Fibroblast of lung (primary cell): ENCODE results near the gene MRPS27. TPM values are rescaled to one million over a fixed set of nuclear protein-coding genes. Genes with fewer than 3 reads are reported as not detected.

Source experiments
- DNase-seq, 2 donors: peaks; one replicate each; pipeline versions ENCODE4 v3.0.0 to v3.0.0-alpha.2; 2010; ENCODE audit warnings: low read depth in 2 of 2
- H2AFZ ChIP-seq: 2 replicates; pipeline ENCODE4 v1.5.1; 2012; ENCODE audit warnings: low read length, control low read depth, inconsistent platforms
- H3K27ac ChIP-seq: 2 replicates; pipeline ENCODE4 v1.5.1; 2011; ENCODE audit warnings: low read length, control low read depth; ENCODE audit not compliant: insufficient read depth
- H3K27me3 ChIP-seq: 2 replicates; pipeline ENCODE4 v1.5.1; 2011; ENCODE audit warnings: mild to moderate bottlenecking, low read length; ENCODE audit not compliant: control insufficient read depth, insufficient read depth
- H3K36me3 ChIP-seq: 2 replicates; pipeline ENCODE4 v1.5.1; 2011; ENCODE audit warnings: low read length; ENCODE audit not compliant: control insufficient read depth, insufficient read depth
- H3K4me1 ChIP-seq: 2 replicates; pipeline ENCODE4 v1.5.1; 2011; ENCODE audit warnings: low read length; ENCODE audit not compliant: control insufficient read depth, insufficient read depth; ENCODE audit errors: extremely low read depth
- H3K4me2 ChIP-seq: 2 replicates; pipeline ENCODE4 v1.5.1; 2011; ENCODE audit warnings: low read length, control low read depth; ENCODE audit not compliant: insufficient read depth; ENCODE audit errors: extremely low read depth
- H3K4me3 ChIP-seq, 4 experiments: fragments of 200-600 bp in 1 of 4; sonication (generic) in 1 of 4; replicated peaks in 1 of 4; 2 replicates each; pipeline ENCODE4 v1.5.1; 2011 to 2016; ENCODE audit warnings: low read length in 4 of 4, low read depth in 3 of 4, mild to moderate bottlenecking in 3 of 4, control low read depth in 2 of 4, inconsistent platforms in 1 of 4, mixed read lengths in 1 of 4; ENCODE audit not compliant: insufficient read depth in 1 of 4; ENCODE audit errors: control extremely low read depth in 1 of 4
- H3K79me2 ChIP-seq: 2 replicates; pipeline ENCODE4 v1.5.1; 2012; ENCODE audit warnings: mild to moderate bottlenecking, low read length, inconsistent platforms; ENCODE audit not compliant: control insufficient read depth, insufficient read depth
- H3K9ac ChIP-seq: 2 replicates; pipeline ENCODE4 v1.5.1; 2011; ENCODE audit warnings: mild to moderate bottlenecking, low read length, control low read depth; ENCODE audit not compliant: insufficient read depth
- H3K9me3 ChIP-seq: 2 replicates; pipeline ENCODE4 v1.5.1; 2012; ENCODE audit warnings: low read depth, low read length; ENCODE audit not compliant: control insufficient read depth, insufficient read depth
- H4K20me1 ChIP-seq: 2 replicates; pipeline ENCODE4 v1.5.1; 2011; ENCODE audit warnings: low read length; ENCODE audit not compliant: control insufficient read depth, insufficient read depth; ENCODE audit errors: extremely low read depth
- EZH2 ChIP-seq: IDR thresholded peaks from 2 replicates; pipeline ENCODE4 v1.5.1; 2012; ENCODE audit warnings: low read length, control low read depth, mild to moderate bottlenecking; ENCODE audit errors: missing control alignments
- polyA plus RNA-seq, 2 donors: library from polyadenylated mRNA; depleted of rRNA in 1 of 2; stranded (reverse) in 1 of 2; unstranded in 1 of 2; fragments of >200 nt; gene quantifications; 2 replicates each; pipeline ENCODE4 v1.2.1, GENCODE V29; 2011 to 2012; ENCODE audit warnings: missing spikeins in 1 of 2
- total RNA-seq: library from RNA; depleted of rRNA; stranded (reverse); fragments of >200 nt; gene quantifications from 2 replicates; pipeline ENCODE4 v1.2.1, GENCODE V29; 2014
- TF ChIP-seq, protein P1 (sequence below), 2 donors: IDR thresholded peaks in 1 of 2; conservative IDR thresholded peaks in 1 of 2; 1 replicate in 1 of 2; 2 replicates in 1 of 2; pipeline ENCODE4 v1.5.1; 2011 to 2012; ENCODE audit warnings: low read length in 2 of 2, control low read depth in 1 of 2, inconsistent platforms in 1 of 2, low read depth in 1 of 2, mild to moderate bottlenecking in 1 of 2

The MRPS27 gene
- total and polyA plus RNA-seq, 2 donors (not counting 1 experiment from before 2014, with no cell fraction given) = 67.2 to 86.5 TPM

DNA sequence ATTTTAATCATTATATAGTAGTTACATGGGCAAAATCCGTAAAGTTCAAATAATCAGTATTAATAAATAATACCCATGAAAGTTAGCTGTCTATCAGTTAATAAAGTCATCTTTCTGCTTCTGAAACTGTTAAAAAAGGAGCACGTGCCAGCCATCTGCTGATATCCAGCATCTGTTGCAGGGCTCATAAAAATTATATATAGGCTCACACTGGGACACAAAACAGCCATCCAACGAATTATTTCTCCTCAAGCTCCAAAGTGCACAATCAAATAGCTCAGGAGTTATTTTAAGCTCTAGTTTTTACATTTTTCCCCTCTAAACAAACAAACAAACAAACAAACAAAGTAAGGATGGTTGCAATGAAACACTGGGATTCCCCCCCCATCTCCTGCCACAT is 48.3 kb downstream of the MRPS27 start:
- no peaks in the 10 kb centered on the region for H3K4me1 ChIP-seq
- TF ChIP-seq, protein P1, sequence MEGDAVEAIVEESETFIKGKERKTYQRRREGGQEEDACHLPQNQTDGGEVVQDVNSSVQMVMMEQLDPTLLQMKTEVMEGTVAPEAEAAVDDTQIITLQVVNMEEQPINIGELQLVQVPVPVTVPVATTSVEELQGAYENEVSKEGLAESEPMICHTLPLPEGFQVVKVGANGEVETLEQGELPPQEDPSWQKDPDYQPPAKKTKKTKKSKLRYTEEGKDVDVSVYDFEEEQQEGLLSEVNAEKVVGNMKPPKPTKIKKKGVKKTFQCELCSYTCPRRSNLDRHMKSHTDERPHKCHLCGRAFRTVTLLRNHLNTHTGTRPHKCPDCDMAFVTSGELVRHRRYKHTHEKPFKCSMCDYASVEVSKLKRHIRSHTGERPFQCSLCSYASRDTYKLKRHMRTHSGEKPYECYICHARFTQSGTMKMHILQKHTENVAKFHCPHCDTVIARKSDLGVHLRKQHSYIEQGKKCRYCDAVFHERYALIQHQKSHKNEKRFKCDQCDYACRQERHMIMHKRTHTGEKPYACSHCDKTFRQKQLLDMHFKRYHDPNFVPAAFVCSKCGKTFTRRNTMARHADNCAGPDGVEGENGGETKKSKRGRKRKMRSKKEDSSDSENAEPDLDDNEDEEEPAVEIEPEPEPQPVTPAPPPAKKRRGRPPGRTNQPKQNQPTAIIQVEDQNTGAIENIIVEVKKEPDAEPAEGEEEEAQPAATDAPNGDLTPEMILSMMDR (conservative IDR thresholded peaks at IDR 0.05 in 1 of 2, IDR thresholded peaks at IDR 0.05 in 1 of 2; ENCODE audit: low read depth in 1 of 2, low read length in 2 of 2) = no peak
- no peak for TF ChIP-seq EZH2
- H4K20me1 ChIP-seq = no peaks in the 10 kb centered on the region
- no peak overlapping the region for H3K9ac ChIP-seq
- peaks cover 2% of the 10 kb centered on the region for H3K79me2 ChIP-seq
- no peaks in the 10 kb centered on the region for H3K9me3 ChIP-seq
- no peak overlapping the region for H3K4me2 ChIP-seq
- H2AFZ ChIP-seq = no peak overlapping the region
- H3K27ac ChIP-seq = no peak overlapping the region
- no peak overlapping the region for H3K4me3 ChIP-seq
- no peaks in the 10 kb centered on the region for H3K36me3 ChIP-seq
- no peaks in the 10 kb centered on the region for H3K27me3 ChIP-seq
- no peak for DNase-seq

DNA sequence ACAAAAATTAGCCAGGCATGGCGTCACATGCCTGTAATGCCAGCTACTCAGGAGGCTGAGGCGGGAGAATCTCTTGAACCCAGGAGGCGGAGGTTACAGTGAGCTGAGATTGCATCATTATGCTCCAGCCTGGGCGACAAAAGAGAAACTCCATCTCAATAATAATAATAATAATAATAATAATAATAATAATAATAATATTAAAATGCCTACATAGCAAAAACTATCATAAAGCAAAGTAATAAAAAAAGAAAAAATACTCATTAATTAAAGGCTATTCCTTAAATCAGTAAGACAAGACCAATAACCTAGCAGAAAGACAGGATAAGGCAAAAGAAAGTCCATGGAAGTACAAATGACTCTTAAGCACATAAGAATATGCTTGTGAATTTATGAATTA is 50.0 kb downstream of the MRPS27 start:
- no peak for DNase-seq
- no peaks in the 10 kb centered on the region for H3K4me1 ChIP-seq
- H4K20me1 ChIP-seq = no peaks in the 10 kb centered on the region
- H3K9ac ChIP-seq = no peak overlapping the region
- no peaks in the 10 kb centered on the region for H3K27me3 ChIP-seq
- no peak overlapping the region for H2AFZ ChIP-seq
- no peak for TF ChIP-seq EZH2
- TF ChIP-seq, protein P1 (conservative IDR thresholded peaks at IDR 0.05 in 1 of 2, IDR thresholded peaks at IDR 0.05 in 1 of 2; ENCODE audit: low read depth in 1 of 2, low read length in 2 of 2) = no peak
- H3K4me2 ChIP-seq = no peak overlapping the region
- H3K79me2 ChIP-seq = no peaks in the 10 kb centered on the region
- no peak overlapping the region for H3K4me3 ChIP-seq
- no peak overlapping the region for H3K27ac ChIP-seq
- no peaks in the 10 kb centered on the region for H3K36me3 ChIP-seq
- H3K9me3 ChIP-seq = no peaks in the 10 kb centered on the region

DNA sequence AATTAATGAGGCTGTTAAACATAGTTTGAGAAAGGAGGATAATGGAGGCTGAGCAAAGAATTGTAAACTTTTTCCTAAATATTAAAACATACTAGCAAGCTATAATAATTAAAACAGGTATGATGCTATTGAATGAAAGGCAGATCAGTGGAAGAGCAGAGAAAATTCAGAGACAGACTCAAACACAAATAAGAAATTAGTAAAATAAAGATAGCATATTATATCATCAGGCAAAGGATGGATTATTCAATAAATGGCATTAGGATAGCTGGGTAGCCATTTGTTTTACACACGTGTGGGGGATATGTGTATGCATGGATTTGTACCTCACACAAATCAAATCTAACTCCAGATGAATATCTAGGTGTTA is 50.6 kb downstream of the MRPS27 start:
- H2AFZ ChIP-seq = no peak overlapping the region
- H3K4me3 ChIP-seq = no peak overlapping the region
- H4K20me1 ChIP-seq = no peaks in the 10 kb centered on the region
- no peak for DNase-seq
- H3K4me2 ChIP-seq = no peak overlapping the region
- no peak overlapping the region for H3K27ac ChIP-seq
- TF ChIP-seq EZH2 = no peak
- H3K27me3 ChIP-seq = no peaks in the 10 kb centered on the region
- no peaks in the 10 kb centered on the region for H3K4me1 ChIP-seq
- H3K36me3 ChIP-seq = no peaks in the 10 kb centered on the region
- H3K9ac ChIP-seq = no peak overlapping the region
- no peaks in the 10 kb centered on the region for H3K9me3 ChIP-seq
- H3K79me2 ChIP-seq = no peaks in the 10 kb centered on the region
